VCaP (cell line): Measurements from ENCODE around the gene LRRC56.

ENCODE experiments used
- H3K27ac ChIP-seq: fragments of 450-650 bp; 2 replicates; pipeline ENCODE4 v1.5.1; 2017
- TF ChIP-seq, protein P1 (sequence below): fragments of 450-650 bp; conservative IDR thresholded peaks from 2 replicates; pipeline ENCODE4 v1.5.1; 2017; ENCODE audit warnings: mild to moderate bottlenecking, moderate library complexity

The LRRC56 gene

DNA sequence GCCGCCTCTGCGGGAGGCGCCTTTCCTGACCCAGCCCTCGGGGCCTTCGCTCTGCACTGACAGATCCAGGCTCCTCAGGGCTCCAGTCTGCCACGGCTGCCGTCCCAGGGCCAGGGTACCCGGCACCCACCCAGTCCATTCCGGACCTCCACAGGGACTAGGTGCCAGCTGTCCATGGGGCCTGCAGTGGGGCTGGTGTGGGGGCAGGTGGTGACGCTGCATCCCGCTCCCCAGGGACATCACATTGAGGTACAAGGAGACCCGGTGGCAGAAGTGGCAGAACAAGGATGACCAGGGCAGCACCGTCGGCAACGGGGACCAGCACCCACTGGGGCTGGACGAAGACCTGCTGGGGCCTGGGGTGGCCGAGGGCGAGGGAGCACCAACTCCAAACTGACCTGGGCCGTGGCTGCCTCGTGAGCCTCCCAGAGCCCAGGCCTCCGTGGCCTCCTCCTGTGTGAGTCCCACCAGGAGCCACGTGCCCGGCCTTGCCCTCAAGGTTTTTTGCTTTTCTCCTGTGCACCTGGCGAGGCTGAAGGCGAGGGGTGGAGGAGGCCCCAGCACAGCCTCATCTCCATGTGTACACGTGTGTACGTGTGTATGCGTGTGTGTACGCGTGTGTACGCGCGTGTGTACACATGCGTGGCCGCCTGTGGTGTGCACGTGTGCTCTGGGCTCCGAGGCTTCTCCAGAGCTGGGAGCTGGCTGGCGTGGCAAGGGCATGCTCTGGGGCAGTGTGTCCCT lies 47.0 kb upstream of the LRRC56 start:
- TF ChIP-seq, protein P1, sequence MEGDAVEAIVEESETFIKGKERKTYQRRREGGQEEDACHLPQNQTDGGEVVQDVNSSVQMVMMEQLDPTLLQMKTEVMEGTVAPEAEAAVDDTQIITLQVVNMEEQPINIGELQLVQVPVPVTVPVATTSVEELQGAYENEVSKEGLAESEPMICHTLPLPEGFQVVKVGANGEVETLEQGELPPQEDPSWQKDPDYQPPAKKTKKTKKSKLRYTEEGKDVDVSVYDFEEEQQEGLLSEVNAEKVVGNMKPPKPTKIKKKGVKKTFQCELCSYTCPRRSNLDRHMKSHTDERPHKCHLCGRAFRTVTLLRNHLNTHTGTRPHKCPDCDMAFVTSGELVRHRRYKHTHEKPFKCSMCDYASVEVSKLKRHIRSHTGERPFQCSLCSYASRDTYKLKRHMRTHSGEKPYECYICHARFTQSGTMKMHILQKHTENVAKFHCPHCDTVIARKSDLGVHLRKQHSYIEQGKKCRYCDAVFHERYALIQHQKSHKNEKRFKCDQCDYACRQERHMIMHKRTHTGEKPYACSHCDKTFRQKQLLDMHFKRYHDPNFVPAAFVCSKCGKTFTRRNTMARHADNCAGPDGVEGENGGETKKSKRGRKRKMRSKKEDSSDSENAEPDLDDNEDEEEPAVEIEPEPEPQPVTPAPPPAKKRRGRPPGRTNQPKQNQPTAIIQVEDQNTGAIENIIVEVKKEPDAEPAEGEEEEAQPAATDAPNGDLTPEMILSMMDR: no peak
- H3K27ac ChIP-seq: no peak overlapping the region

DNA sequence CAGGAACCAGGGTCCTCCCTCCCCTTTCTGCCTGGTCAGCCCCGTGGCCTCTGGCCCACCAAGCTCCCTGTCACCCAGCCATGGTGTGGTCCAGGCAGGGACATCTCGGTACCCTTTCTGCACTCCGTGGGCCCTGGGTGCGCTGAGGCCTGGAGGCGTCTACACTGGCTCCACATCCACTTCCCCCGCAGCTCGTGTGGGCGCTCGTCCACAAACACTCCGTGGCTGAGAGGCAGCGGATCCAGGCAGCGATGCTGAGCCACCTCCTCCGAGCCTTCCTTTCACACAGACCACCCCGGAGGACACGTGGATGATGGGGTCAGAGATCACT lies 46.4 kb upstream of the LRRC56 start:
- TF ChIP-seq, protein P1: no peak
- H3K27ac ChIP-seq: no peak overlapping the region

DNA sequence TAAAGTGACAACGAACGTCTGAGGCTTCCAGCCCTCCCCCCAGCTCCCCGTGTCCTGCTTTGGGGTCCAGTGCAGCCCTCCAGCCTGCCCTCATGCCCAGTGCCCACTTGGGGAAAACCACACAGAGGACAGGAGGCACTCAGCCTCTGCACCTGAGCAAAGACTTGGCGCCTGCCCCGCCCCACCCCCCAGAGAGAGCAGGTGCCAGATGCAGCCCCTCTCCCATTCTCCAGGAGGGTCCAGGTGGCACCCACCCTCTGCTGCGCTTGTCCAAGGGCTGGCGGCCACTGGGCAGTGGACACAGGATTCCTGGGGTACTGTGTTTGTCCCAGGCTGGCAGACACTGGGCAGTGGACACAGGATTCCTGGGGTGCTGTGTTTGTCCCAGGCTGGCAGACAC lies 46.0 kb upstream of the LRRC56 start:
- TF ChIP-seq, protein P1: no peak
- no peak overlapping the region for H3K27ac ChIP-seq

DNA sequence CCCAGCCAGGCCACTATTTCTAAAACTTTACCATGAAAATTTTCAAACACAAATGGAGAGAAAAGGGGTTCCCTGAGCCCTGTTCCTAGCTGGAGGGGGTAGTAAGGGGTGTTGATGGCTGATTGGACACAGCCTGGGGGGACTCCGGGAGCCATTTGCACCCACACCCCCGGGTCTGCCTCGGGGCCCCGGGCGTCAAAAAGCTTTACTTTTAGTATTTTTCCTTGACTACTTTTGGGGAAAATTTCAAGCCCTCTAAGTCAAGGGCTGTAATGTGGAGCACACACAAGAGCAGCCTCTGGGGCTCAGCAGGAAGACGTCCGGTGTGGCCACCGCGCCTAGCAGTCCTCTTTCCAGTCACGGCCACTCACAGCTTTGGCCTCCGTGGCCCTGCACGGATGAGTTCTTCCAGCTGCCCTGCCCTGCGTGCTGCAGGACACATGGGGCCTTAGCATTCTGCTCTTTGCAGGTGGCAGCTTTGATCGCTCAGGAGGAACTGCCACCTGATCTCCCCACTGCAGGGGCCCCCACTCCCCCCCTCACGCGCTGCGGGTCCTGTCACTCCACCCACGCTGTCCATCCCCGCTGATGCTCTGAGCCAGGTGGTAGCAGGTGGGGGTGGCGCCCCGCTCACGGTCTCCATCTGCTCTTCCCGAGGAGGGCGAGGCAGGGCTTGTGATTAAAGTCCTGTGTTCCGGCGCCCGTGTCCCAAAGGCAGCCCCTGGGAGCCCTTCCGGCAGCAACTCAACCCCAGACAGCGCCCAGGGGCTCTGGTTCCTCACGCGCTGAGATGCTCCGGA lies 44.7 kb upstream of the LRRC56 start:
- TF ChIP-seq, protein P1: no peak
- no peak overlapping the region for H3K27ac ChIP-seq

DNA sequence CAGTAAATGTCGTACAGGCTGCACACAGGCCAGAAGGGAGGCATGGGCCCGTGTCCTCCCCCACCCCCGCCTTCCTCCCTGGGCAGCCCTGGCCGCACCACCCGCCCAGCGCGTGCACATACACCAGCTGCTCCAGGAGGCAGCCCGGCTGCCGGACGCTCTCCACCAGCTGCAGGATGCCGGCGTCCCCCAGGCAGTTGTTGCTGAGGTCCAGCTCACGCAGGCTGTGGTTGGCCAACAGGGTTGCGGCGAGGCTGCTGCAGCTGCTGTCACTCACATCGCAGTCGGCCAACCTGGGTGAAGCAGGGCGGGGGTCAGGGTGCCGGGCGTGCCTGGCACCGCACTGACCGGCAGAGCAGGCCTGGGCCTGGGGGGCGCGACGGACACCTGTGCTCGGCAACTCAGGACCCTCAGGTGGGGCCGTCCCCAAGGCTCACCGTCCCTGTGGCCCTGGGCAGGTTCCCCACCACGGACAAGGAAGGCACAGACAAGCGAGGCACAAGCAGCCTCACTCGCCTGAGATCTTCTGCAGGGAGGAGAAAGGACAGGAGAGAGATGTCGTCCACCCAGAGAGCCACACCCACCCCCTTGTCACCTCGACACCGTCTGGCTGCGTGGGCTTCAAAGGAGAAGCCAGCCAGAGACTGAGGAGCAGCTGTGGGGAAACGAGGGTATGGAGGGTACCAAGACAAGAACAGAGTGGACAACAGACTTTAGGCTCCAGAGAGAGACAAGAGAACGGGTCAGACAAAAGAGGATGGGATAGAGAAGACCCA lies 42.4 kb upstream of the LRRC56 start:
- no peak overlapping the region for H3K27ac ChIP-seq
- TF ChIP-seq, protein P1: no peak

DNA sequence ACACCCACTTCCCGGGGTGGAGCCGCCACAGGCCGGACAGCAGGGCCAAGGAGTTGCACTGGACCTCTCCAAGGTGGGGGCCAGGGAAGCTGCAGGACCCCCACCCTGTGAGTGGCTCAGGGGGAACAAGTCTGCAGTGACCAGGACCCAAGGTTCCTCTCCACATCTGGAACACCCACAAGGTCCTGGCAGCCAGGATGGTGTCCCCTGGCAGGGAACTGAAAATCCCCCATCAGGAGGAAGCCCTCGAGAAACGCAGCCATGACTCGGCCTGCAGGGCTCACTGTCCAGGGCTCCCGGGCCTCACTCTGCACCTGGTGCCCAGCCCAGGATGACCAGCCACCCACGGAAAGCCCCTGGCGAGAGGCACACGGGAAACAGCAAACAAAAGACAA lies 41.8 kb upstream of the LRRC56 start:
- TF ChIP-seq, protein P1: no peak
- no peak overlapping the region for H3K27ac ChIP-seq
